Stomach (tissue), 9 donors: ENCODE data around the gene CACNA2D3. TPM values are rescaled to one million over a fixed set of nuclear protein-coding genes. Genes with fewer than 3 reads are reported as not detected.
A peak's percentile ranks its signal among the peaks of the same experiment; 100 is the strongest.

Source experiments
- DNase-seq, 2 donors: peaks; one replicate each; pipeline versions ENCODE4 v3.0.0 to v3.0.0-alpha.2; 2013 to 2019
- H3K27ac ChIP-seq, 5 donors: fragments of 200-600 bp in 4 of 5; sonication (generic) in 4 of 5; one replicate each; pipeline ENCODE4 v1.5.1; 2013 to 2019; ENCODE audit warnings: mild to moderate bottlenecking in 1 of 5, moderate library complexity in 1 of 5
- H3K27me3 ChIP-seq, 3 donors: fragments of 200-600 bp; sonication (generic); one replicate each; pipeline ENCODE4 v1.5.1; 2017 to 2019; ENCODE audit warnings: mixed run types in 1 of 3
- H3K36me3 ChIP-seq, 4 donors: fragments of 200-600 bp; sonication (generic); 1 replicate in 3 of 4; 2 replicates in 1 of 4; pipeline ENCODE4 v1.5.1; 2016 to 2019
- H3K4me1 ChIP-seq, 4 donors: fragments of 200-600 bp; sonication (generic); one replicate each; pipeline ENCODE4 v1.5.1; 2016 to 2019
- H3K4me3 ChIP-seq, 4 donors: fragments of 200-600 bp; sonication (generic) in 3 of 4; one replicate each; pipeline ENCODE4 v1.5.1; 2016 to 2019; ENCODE audit warnings: mild to moderate bottlenecking in 1 of 4
- H3K9me3 ChIP-seq, 4 donors: fragments of 200-600 bp; sonication (generic); one replicate each; pipeline ENCODE4 v1.5.1; 2016 to 2019
- CTCF ChIP-seq, 7 experiments: fragments of 450-650 bp in 4 of 7; fragments of 200-600 bp in 3 of 7; sonication (generic) in 3 of 7; IDR thresholded peaks; one replicate each; pipeline ENCODE4 v1.5.1; 2016 to 2019; ENCODE audit warnings: antibody characterized with exemption in 7 of 7, control low read depth in 2 of 7, mild to moderate bottlenecking in 1 of 7
- EP300 ChIP-seq: sonication (generic); formaldehyde crosslinking; IDR thresholded peaks from one replicate; pipeline ENCODE4 v1.6.1; 2017; ENCODE audit warnings: antibody characterized with exemption
- POLR2A ChIP-seq, 4 donors: fragments of 450-650 bp; IDR thresholded peaks; one replicate each; pipeline ENCODE4 v1.6.1; 2016; ENCODE audit warnings: antibody characterized with exemption in 4 of 4, control low read depth in 2 of 4, mild to moderate bottlenecking in 1 of 4, moderate library complexity in 1 of 4
- POLR2AphosphoS5 ChIP-seq, 3 donors: sonication (generic); formaldehyde crosslinking; IDR thresholded peaks; one replicate each; pipeline ENCODE4 v1.6.1; 2016; ENCODE audit warnings: antibody characterized with exemption in 3 of 3
- WGBS, 5 donors: extraction: QIAGEN DNeasy Blood & Tissue Kit in 3 of 5; methylation state at CpG; one replicate each; pipeline versions ENCODE4 v1.1.5 to v1.1.7; 2013 to 2018; 5-methylcytosine and 5-hydroxymethylcytosine counted together
- intact Hi-C: fragments of 100-400 bp; cut with DNase I; formaldehyde crosslinking; loops from one replicate; pipeline ENCODE4 v1.15.1; 2023; ENCODE audit warnings: low total_unique reads
- polyA plus RNA-seq, 3 donors: library from polyadenylated mRNA; stranded (reverse); fragments of 200-250 nt; gene quantifications; one replicate each; pipeline ENCODE4 v1.2.3, GENCODE V29; 2013
- total RNA-seq, 5 donors: library from RNA; depleted of rRNA; stranded (reverse); fragments of >200 nt; gene quantifications; one replicate each; pipeline versions ENCODE4 v1.1.0 to v1.2.3, GENCODE V29; 2014 to 2016
- donor health status: healthy with polysubstance abuse.
- donor health status: Bipolar disorder and iron deficiency.
- donor health status: healthy.

CACNA2D3 gene
- total and polyA plus RNA-seq, 8 donors: 0.56 to 54.0 (median 2.9) TPM; not detected in 1

- 61 to 73% (median 72%) methylated on average over 2 of the region's 2 CpGs for WGBS, 5 donors
- H3K4me3 ChIP-seq: no peak overlapping the region
- H3K36me3 ChIP-seq: no peaks in the 10 kb centered on the region
- peaks cover 0 to 4% (median 0%) of the 10 kb centered on the region in 4 donors for H3K4me1 ChIP-seq
- peaks cover 0 to 3% (median 0%) of the 10 kb centered on the region in 3 donors for H3K27me3 ChIP-seq
- no peak overlapping the region for H3K27ac ChIP-seq
- TF ChIP-seq POLR2A (IDR thresholded peaks at IDR 0.05) (no peak), CTCF (IDR thresholded peaks at IDR 0.05) (no peak), EP300 (no peak), POLR2AphosphoS5 (IDR thresholded peaks at IDR 0.05) (no peak)
- H3K9me3 ChIP-seq: no peaks in the 10 kb centered on the region
- DNase-seq: no peak
- intact Hi-C loops: no loop called here
Observed at GRCh38 chr3:54347933-54348332, 225.6 kb downstream of the CACNA2D3 start.

GRCh38 chr3:54349231-54349652 lies 226.9 kb downstream of the CACNA2D3 start:
- WGBS, 5 donors: 34 to 53% (median 44%) methylated on average over 4 of the region's 4 CpGs
- no peaks in the 10 kb centered on the region for H3K36me3 ChIP-seq
- no peaks in the 10 kb centered on the region for H3K27me3 ChIP-seq
- peak in 1 of 2 donors; percentile 37 for DNase-seq
- intact Hi-C loops: no loop called here
- no peak overlapping the region for H3K27ac ChIP-seq
- no peak overlapping the region for H3K4me3 ChIP-seq
- TF ChIP-seq POLR2A (IDR thresholded peaks at IDR 0.05) (no peak), POLR2AphosphoS5 (IDR thresholded peaks at IDR 0.05) (no peak), CTCF (IDR thresholded peaks at IDR 0.05) (no peak)
- no peaks in the 10 kb centered on the region for H3K9me3 ChIP-seq
- H3K4me1 ChIP-seq: peaks cover 5 to 16% (median 8%) of the 10 kb centered on the region in 4 donors

GRCh38 chr3:54349691-54350090 lies 227.3 kb downstream of the CACNA2D3 start:
- Histone ChIP-seq H3K36me3 (no peaks in the 10 kb centered on the region), H3K27ac (no peak overlapping the region), H3K27me3 (no peaks in the 10 kb centered on the region), H3K4me3 (no peak overlapping the region), H3K9me3 (no peaks in the 10 kb centered on the region), H3K4me1 (peaks cover 5 to 20% (median 8%) of the 10 kb centered on the region in 4 donors)
- intact Hi-C loops: no loop called here
- 65 to 82% (median 71%) methylated on average over 4 of the region's 4 CpGs for WGBS, 5 donors
- TF ChIP-seq POLR2AphosphoS5 (IDR thresholded peaks at IDR 0.05) (no peak), CTCF (IDR thresholded peaks at IDR 0.05) (no peak), EP300 (no peak), POLR2A (IDR thresholded peaks at IDR 0.05) (no peak)
- DNase-seq: no peak

- no peaks in the 10 kb centered on the region for H3K9me3 ChIP-seq
- H3K4me3 ChIP-seq: no peak overlapping the region
- no peaks in the 10 kb centered on the region for H3K27me3 ChIP-seq
- 48 to 63% (median 56%) methylated on average over 5 of the region's 5 CpGs for WGBS, 5 donors
- intact Hi-C loops: no loop called here
- no peaks in the 10 kb centered on the region for H3K36me3 ChIP-seq
- peaks cover 5 to 35% (median 15%) of the 10 kb centered on the region in 4 donors for H3K4me1 ChIP-seq
- H3K27ac ChIP-seq: no peak overlapping the region
- DNase-seq: no peak
- TF ChIP-seq POLR2AphosphoS5 (IDR thresholded peaks at IDR 0.05) (no peak), CTCF (IDR thresholded peaks at IDR 0.05) (no peak), POLR2A (IDR thresholded peaks at IDR 0.05) (no peak), EP300 (no peak)
Observed at GRCh38 chr3:54353546-54353945, 231.2 kb downstream of the CACNA2D3 start.
